ENCODE results near the gene TSPAN18.

The TSPAN18 gene

DNA sequence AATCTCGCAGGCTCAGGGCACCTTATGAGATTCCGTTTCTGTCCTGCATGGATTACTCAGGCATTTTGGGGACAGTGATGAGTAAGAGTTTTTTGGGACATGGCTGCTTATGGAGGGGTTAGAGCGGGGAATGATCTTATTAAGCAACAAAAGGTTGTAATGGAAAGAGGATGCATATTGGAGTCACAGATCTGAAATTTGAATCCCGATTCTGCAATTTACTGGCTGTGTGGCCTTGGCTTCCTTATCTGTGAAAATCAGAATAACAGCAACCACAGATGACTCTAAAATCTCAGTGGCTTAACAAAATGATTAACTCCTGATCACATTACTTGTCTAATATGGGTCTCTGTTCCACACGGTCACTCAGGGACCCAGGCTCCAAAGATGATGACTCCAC lies 5.8 kb downstream of the TSPAN18 start:
- Histone ChIP-seq H2BK15ac (ENCODE audit: low read length) (no peak overlapping the region), H3K18ac (ENCODE audit: low read length) (no peak overlapping the region), H3K4me1 (ENCODE audit: control insufficient read depth in 2 of 2, insufficient read depth in 1 of 2, low read depth in 1 of 2, low read length in 2 of 2) (peaks cover 31 to 54% of the 10 kb centered on the region in 2 donors), H4K8ac (ENCODE audit: low read depth, low read length) (no peak overlapping the region), H3K4ac (ENCODE audit: low read length) (no peak overlapping the region), H3K27me3 (ENCODE audit: control insufficient read depth in 3 of 3, insufficient read depth in 3 of 3, low read depth in 1 of 3, low read length in 3 of 3) (no peaks in the 10 kb centered on the region), H3K23ac (ENCODE audit: low read depth, low read length, poor library complexity) (no peak overlapping the region), H3K9ac (ENCODE audit: low read depth, low read length, poor library complexity) (no peak overlapping the region), H3K9me3 (replicated peaks in 1 of 2; ENCODE audit: control insufficient read depth in 2 of 2, insufficient read depth in 1 of 2, low read depth in 1 of 2, low read length in 2 of 2) (peaks cover 0 to 6% of the 10 kb centered on the region in 2 donors), H2BK12ac (ENCODE audit: low read length) (no peak overlapping the region), H3K4me3 (ENCODE audit: low read length in 2 of 2) (no peak overlapping the region), H2AFZ (ENCODE audit: low read length) (no peak overlapping the region), H3K14ac (ENCODE audit: low read length) (no peak overlapping the region), H3K79me1 (ENCODE audit: low read depth, low read length) (peaks cover 16% of the 10 kb centered on the region), H2BK5ac (ENCODE audit: low read length) (no peak overlapping the region), H3K36me3 (replicated peaks in 1 of 2; ENCODE audit: control insufficient read depth in 2 of 2, insufficient read depth in 2 of 2, low read length in 2 of 2) (peaks cover 0 to 35% of the 10 kb centered on the region in 2 donors), H3K27ac (replicated peaks; ENCODE audit: low read length) (no peak overlapping the region), H4K91ac (ENCODE audit: low read depth, low read length, poor library complexity) (no peak overlapping the region), H2BK120ac (ENCODE audit: low read depth, low read length) (no peak overlapping the region), H2AK5ac (ENCODE audit: low read depth, low read length) (no peak overlapping the region), H3K4me2 (ENCODE audit: insufficient read depth, low read length, poor library complexity, severe bottlenecking) (no peak overlapping the region)
- no CpG with 5 or more reads among the region's 5 CpGs for WGBS, 2 donors (ENCODE audit: extremely low coverage in 2 of 2, insufficient read length in 2 of 2, insufficient replicate concordance in 1 of 2)
- no peak for DNase-seq (ENCODE audit: low spot score)

DNA sequence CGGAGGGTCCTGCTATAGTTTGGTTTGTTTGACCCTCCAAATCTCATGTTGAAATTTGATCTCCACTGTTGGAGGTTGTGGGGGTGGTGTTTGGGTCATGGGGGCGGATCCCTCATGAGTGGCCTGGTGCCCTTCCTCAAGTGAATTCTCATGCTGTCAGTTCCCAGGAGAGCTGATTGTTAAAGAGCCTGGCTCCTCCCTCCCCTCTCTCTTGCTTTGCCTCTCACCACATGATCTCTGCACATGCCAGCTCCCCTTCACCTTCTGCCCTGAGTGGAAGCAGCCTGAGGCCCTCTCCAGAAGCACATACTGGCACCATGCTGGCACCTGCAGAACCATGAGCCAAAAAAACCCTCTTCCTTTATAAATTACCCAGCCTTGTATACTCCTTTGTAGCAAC lies 7.1 kb downstream of the TSPAN18 start:
- no peak overlapping the region for H3K4me2 ChIP-seq (ENCODE audit: insufficient read depth, low read length, poor library complexity, severe bottlenecking)
- peaks cover 0 to 6% of the 10 kb centered on the region in 2 donors for H3K9me3 ChIP-seq (replicated peaks in 1 of 2; ENCODE audit: control insufficient read depth in 2 of 2, insufficient read depth in 1 of 2, low read depth in 1 of 2, low read length in 2 of 2)
- no peak overlapping the region for H3K4me3 ChIP-seq (ENCODE audit: low read length in 2 of 2)
- H2AK5ac ChIP-seq (ENCODE audit: low read depth, low read length), result no peak overlapping the region
- no peak overlapping the region for H3K23ac ChIP-seq (ENCODE audit: low read depth, low read length, poor library complexity)
- no peak overlapping the region for H3K14ac ChIP-seq (ENCODE audit: low read length)
- H3K4ac ChIP-seq (ENCODE audit: low read length), result no peak overlapping the region
- no peak overlapping the region for H3K27ac ChIP-seq (replicated peaks; ENCODE audit: low read length)
- H2BK5ac ChIP-seq (ENCODE audit: low read length), result no peak overlapping the region
- H3K27me3 ChIP-seq (ENCODE audit: control insufficient read depth in 3 of 3, insufficient read depth in 3 of 3, low read depth in 1 of 3, low read length in 3 of 3), result no peaks in the 10 kb centered on the region
- peak overlapping the region; percentile 34 for H3K18ac ChIP-seq (ENCODE audit: low read length)
- no peak overlapping the region for H3K9ac ChIP-seq (ENCODE audit: low read depth, low read length, poor library complexity)
- no peak overlapping the region for H2BK12ac ChIP-seq (ENCODE audit: low read length)
- no peak overlapping the region for H4K8ac ChIP-seq (ENCODE audit: low read depth, low read length)
- H3K79me1 ChIP-seq (ENCODE audit: low read depth, low read length), result peaks cover 14% of the 10 kb centered on the region
- no peak overlapping the region for H2BK15ac ChIP-seq (ENCODE audit: low read length)
- no peak overlapping the region for H2AFZ ChIP-seq (ENCODE audit: low read length)
- WGBS, 2 donors (ENCODE audit: extremely low coverage in 2 of 2, insufficient read length in 2 of 2, insufficient replicate concordance in 1 of 2), result no CpG with 5 or more reads among the region's 2 CpGs
- H3K4me1 ChIP-seq (ENCODE audit: control insufficient read depth in 2 of 2, insufficient read depth in 1 of 2, low read depth in 1 of 2, low read length in 2 of 2), result peaks cover 23 to 50% of the 10 kb centered on the region in 2 donors
- H4K91ac ChIP-seq (ENCODE audit: low read depth, low read length, poor library complexity), result no peak overlapping the region
- H3K36me3 ChIP-seq (replicated peaks in 1 of 2; ENCODE audit: control insufficient read depth in 2 of 2, insufficient read depth in 2 of 2, low read length in 2 of 2), result peaks cover 1 to 48% of the 10 kb centered on the region in 2 donors
- DNase-seq (ENCODE audit: low spot score), result no peak
- no peak overlapping the region for H2BK120ac ChIP-seq (ENCODE audit: low read depth, low read length)

DNA sequence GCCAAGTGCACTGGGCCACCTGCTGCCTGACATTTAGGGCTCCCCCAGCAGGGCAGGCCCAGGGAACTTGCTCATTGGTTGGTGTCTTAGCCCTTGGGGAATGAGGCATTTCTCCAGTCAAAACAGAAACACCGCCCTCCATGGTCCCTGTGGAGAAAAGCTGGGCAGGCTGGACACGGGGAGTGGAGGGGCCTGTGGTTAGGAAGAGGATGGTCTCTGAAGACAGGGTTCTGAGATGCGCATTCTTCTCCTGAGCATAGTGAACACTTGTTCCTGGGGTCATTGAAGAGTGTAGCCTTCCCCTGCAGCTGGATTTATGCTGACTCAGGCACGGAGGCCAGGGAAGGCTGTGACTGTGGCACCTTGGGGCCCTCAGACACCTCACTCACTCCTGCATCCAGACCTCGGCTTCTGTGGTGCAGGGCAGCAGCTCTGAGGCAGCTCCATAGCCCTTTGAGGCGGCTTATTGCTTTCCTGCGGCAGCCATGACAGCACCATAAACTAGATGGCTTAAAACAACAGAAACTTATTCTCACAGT lies 8.2 kb downstream of the TSPAN18 start:
- Histone ChIP-seq H2AFZ (ENCODE audit: low read length) (no peak overlapping the region), H3K23ac (ENCODE audit: low read depth, low read length, poor library complexity) (peak overlapping the region; percentile 21), H3K4ac (ENCODE audit: low read length) (no peak overlapping the region), H3K9ac (ENCODE audit: low read depth, low read length, poor library complexity) (peak overlapping the region; percentile 64), H3K36me3 (replicated peaks in 1 of 2; ENCODE audit: control insufficient read depth in 2 of 2, insufficient read depth in 2 of 2, low read length in 2 of 2) (peaks cover 3 to 50% of the 10 kb centered on the region in 2 donors), H3K9me3 (replicated peaks in 1 of 2; ENCODE audit: control insufficient read depth in 2 of 2, insufficient read depth in 1 of 2, low read depth in 1 of 2, low read length in 2 of 2) (peaks cover 0 to 6% of the 10 kb centered on the region in 2 donors), H3K4me2 (ENCODE audit: insufficient read depth, low read length, poor library complexity, severe bottlenecking) (no peak overlapping the region), H2BK15ac (ENCODE audit: low read length) (no peak overlapping the region), H2AK5ac (ENCODE audit: low read depth, low read length) (peak overlapping the region; percentile 7), H3K18ac (ENCODE audit: low read length) (peak overlapping the region; percentile 82), H4K8ac (ENCODE audit: low read depth, low read length) (no peak overlapping the region), H2BK12ac (ENCODE audit: low read length) (no peak overlapping the region), H3K4me1 (ENCODE audit: control insufficient read depth in 2 of 2, insufficient read depth in 1 of 2, low read depth in 1 of 2, low read length in 2 of 2) (peaks cover 15 to 43% of the 10 kb centered on the region in 2 donors), H4K91ac (ENCODE audit: low read depth, low read length, poor library complexity) (no peak overlapping the region), H3K27me3 (ENCODE audit: control insufficient read depth in 3 of 3, insufficient read depth in 3 of 3, low read depth in 1 of 3, low read length in 3 of 3) (no peaks in the 10 kb centered on the region), H3K14ac (ENCODE audit: low read length) (peak overlapping the region; percentile 0), H2BK5ac (ENCODE audit: low read length) (peak overlapping the region; percentile 30), H3K27ac (replicated peaks; ENCODE audit: low read length) (no peak overlapping the region), H3K4me3 (ENCODE audit: low read length in 2 of 2) (no peak overlapping the region), H3K79me1 (ENCODE audit: low read depth, low read length) (peaks cover 14% of the 10 kb centered on the region), H2BK120ac (ENCODE audit: low read depth, low read length) (no peak overlapping the region)
- WGBS, 2 donors (ENCODE audit: extremely low coverage in 2 of 2, insufficient read length in 2 of 2, insufficient replicate concordance in 1 of 2), result no CpG with 5 or more reads among the region's 7 CpGs
- DNase-seq (ENCODE audit: low spot score), result no peak

DNA sequence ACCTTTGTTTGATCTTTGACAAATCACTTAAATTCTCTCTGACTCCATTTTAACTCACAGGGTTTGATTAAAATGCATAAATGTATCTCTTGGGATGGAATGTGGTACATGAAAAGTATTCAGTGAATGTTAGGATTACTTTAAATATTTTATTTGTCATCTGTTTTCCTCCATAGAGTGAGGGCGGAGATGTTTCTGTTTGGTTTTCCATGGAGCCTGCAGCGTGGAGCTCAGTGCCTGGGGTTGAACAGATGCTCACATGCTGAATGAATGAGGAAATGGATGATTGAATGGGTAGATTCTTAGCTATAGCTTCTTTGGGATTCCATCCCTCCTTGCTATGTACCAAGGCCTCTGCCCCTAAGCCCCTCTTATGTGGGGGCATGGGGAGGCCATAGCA lies 10.0 kb downstream of the TSPAN18 start:
- Histone ChIP-seq H2BK15ac (ENCODE audit: low read length) (no peak overlapping the region), H4K8ac (ENCODE audit: low read depth, low read length) (no peak overlapping the region), H3K36me3 (replicated peaks in 1 of 2; ENCODE audit: control insufficient read depth in 2 of 2, insufficient read depth in 2 of 2, low read length in 2 of 2) (peaks cover 3 to 49% of the 10 kb centered on the region in 2 donors), H2AK5ac (ENCODE audit: low read depth, low read length) (no peak overlapping the region), H3K4me2 (ENCODE audit: insufficient read depth, low read length, poor library complexity, severe bottlenecking) (no peak overlapping the region), H2AFZ (ENCODE audit: low read length) (no peak overlapping the region), H3K14ac (ENCODE audit: low read length) (no peak overlapping the region), H3K27ac (replicated peaks; ENCODE audit: low read length) (no peak overlapping the region), H2BK120ac (ENCODE audit: low read depth, low read length) (no peak overlapping the region), H2BK5ac (ENCODE audit: low read length) (no peak overlapping the region), H3K9ac (ENCODE audit: low read depth, low read length, poor library complexity) (no peak overlapping the region), H3K4me3 (ENCODE audit: low read length in 2 of 2) (no peak overlapping the region), H3K9me3 (replicated peaks in 1 of 2; ENCODE audit: control insufficient read depth in 2 of 2, insufficient read depth in 1 of 2, low read depth in 1 of 2, low read length in 2 of 2) (peaks cover 0 to 6% of the 10 kb centered on the region in 2 donors), H3K4ac (ENCODE audit: low read length) (no peak overlapping the region), H4K91ac (ENCODE audit: low read depth, low read length, poor library complexity) (no peak overlapping the region), H3K4me1 (ENCODE audit: control insufficient read depth in 2 of 2, insufficient read depth in 1 of 2, low read depth in 1 of 2, low read length in 2 of 2) (peaks cover 19 to 43% of the 10 kb centered on the region in 2 donors), H3K18ac (ENCODE audit: low read length) (no peak overlapping the region), H2BK12ac (ENCODE audit: low read length) (no peak overlapping the region), H3K23ac (ENCODE audit: low read depth, low read length, poor library complexity) (no peak overlapping the region), H3K27me3 (ENCODE audit: control insufficient read depth in 3 of 3, insufficient read depth in 3 of 3, low read depth in 1 of 3, low read length in 3 of 3) (no peaks in the 10 kb centered on the region), H3K79me1 (ENCODE audit: low read depth, low read length) (peaks cover 9% of the 10 kb centered on the region)
- no peak for DNase-seq (ENCODE audit: low spot score)
- WGBS, 2 donors (ENCODE audit: extremely low coverage in 2 of 2, insufficient read length in 2 of 2, insufficient replicate concordance in 1 of 2), result no CpG with 5 or more reads among the region's 2 CpGs
